HepG2 (cell line): ENCODE measurements around the gene C5AR1. TPM values are rescaled to one million over a fixed set of nuclear protein-coding genes. Genes with fewer than 3 reads are reported as not detected.

ENCODE experiments used
- ATAC-seq: fragments of 200-7000 bp; cut with Tn5 transposase; 3 replicates; pipeline ENCODE4 v1.9.1; 2020; ENCODE audit warnings: mild to moderate bottlenecking, moderate library complexity
- BruUV-seq: library from RNA; stranded (reverse); fragments of 400-500 nt; replicated peaks from 2 replicates; lab custom pipeline; 2021; lab: Mats Ljungman, UMichigan
- CTCF ChIA-PET: fragments of 300-600 bp; formaldehyde crosslinking; extraction: SDS; loops from one replicate; lab custom pipeline; 2021; ENCODE audit warnings: low total read pairs, inconsistent platforms, low intra/inter-chr PET ratio; lab: Yijun Ruan, JAX
- POLR2A ChIA-PET: fragments of 350-600 bp; sonication (Branson Sonifier 250); formaldehyde crosslinking; loops from one replicate; lab custom pipeline; 2020; ENCODE audit warnings: antibody characterized with exemption, inconsistent platforms; lab: Yijun Ruan, JAX
- DNase-seq: peaks from one replicate; pipeline ENCODE4 v3.0.0-alpha.2; 2015; ENCODE audit warnings: low spot score
- FAIRE-seq: peaks from 3 replicates; lab custom pipeline; 2011; peaks lifted over from hg19 to GRCh38; lab: Jason Lieb, UNC
- H2AFZ ChIP-seq: one replicate; pipeline ENCODE4 v1.6.1; 2011; ENCODE audit warnings: low read length, inconsistent platforms
- H3K27ac ChIP-seq: fragments of 300-600 bp; 3 replicates; pipeline ENCODE4 v1.8.0; 2011; ENCODE audit warnings: mixed run types, mild to moderate bottlenecking, mixed read lengths, low read length, inconsistent platforms; ENCODE audit not compliant: insufficient read depth; ENCODE audit errors: extremely low read length
- H3K27me3 ChIP-seq, 2 experiments: fragments of 200-600 bp in 1 of 2; 2 replicates in 1 of 2; 3 replicates in 1 of 2; pipeline versions ENCODE4 v1.6.0 to v1.8.0; 2011; ENCODE audit warnings: low read length in 2 of 2, mild to moderate bottlenecking in 2 of 2, moderate library complexity in 2 of 2, inconsistent platforms in 1 of 2; ENCODE audit not compliant: insufficient read depth in 2 of 2, control insufficient read depth in 1 of 2
- H3K36me3 ChIP-seq, 2 experiments: fragments of 200-600 bp in 1 of 2; replicated peaks in 1 of 2; 2 replicates in 1 of 2; 3 replicates in 1 of 2; pipeline versions ENCODE4 v1.5.1 to v1.8.0; 2011; ENCODE audit warnings: low read length in 2 of 2, inconsistent platforms in 1 of 2; ENCODE audit not compliant: insufficient read depth in 2 of 2, control insufficient read depth in 1 of 2
- H3K4me1 ChIP-seq: 2 replicates; pipeline ENCODE4 v1.5.1; 2012; ENCODE audit warnings: low read length, inconsistent platforms; ENCODE audit not compliant: insufficient read depth
- H3K4me2 ChIP-seq: 2 replicates; pipeline ENCODE4 v1.6.0; 2011; ENCODE audit warnings: low read depth, low read length, inconsistent platforms
- H3K4me3 ChIP-seq, 3 experiments: fragments of 200-600 bp in 1 of 3; sonication (generic), shearing (Covaris generic) in 1 of 3; replicated peaks in 1 of 3; 2 replicates each; pipeline ENCODE4 v1.5.1; 2011 to 2016; ENCODE audit warnings: low read length in 3 of 3, inconsistent platforms in 2 of 3, low read depth in 2 of 3, mild to moderate bottlenecking in 2 of 3, control low read depth in 1 of 3, mixed read lengths in 1 of 3; ENCODE audit not compliant: insufficient read depth in 1 of 3
- H3K79me2 ChIP-seq: one replicate; pipeline ENCODE4 v1.6.1; 2011; ENCODE audit warnings: low read length, inconsistent platforms; ENCODE audit not compliant: insufficient read depth
- H3K9ac ChIP-seq: 2 replicates; pipeline ENCODE4 v1.6.0; 2011; ENCODE audit warnings: mild to moderate bottlenecking, low read depth, low read length, inconsistent platforms; ENCODE audit not compliant: insufficient read depth
- H3K9me3 ChIP-seq: 2 replicates; pipeline ENCODE4 v1.5.1; 2012; ENCODE audit warnings: mild to moderate bottlenecking, low read length
- H4K20me1 ChIP-seq: 2 replicates; pipeline ENCODE4 v1.6.0; 2011; ENCODE audit warnings: inconsistent platforms, mild to moderate bottlenecking, low read length, moderate library complexity; ENCODE audit not compliant: insufficient read depth
- MAF1 ChIP-seq: sonication (generic); formaldehyde crosslinking; IDR thresholded peaks from 2 replicates; pipeline ENCODE4 v1.5.0; 2020; ENCODE audit warnings: missing genetic modification reagents, borderline replicate concordance
- RNF2 ChIP-seq: fragments of 450-650 bp; conservative IDR thresholded peaks from 2 replicates; pipeline ENCODE4 v1.6.1; 2016; ENCODE audit warnings: low read depth
- WGBS: methylation state at CpG from one replicate; pipeline ENCODE4 v1.1.6; 2017; ENCODE audit warnings: low lambda C conversion rate; 5-methylcytosine and 5-hydroxymethylcytosine counted together
- in situ Hi-C: cut with HindIII; loops from 2 replicates; pipeline ENCODE4 v1.10.0; 2017; ENCODE audit warnings: low pct_unique_long_range_greater_than_20kb; ENCODE audit not compliant: extremely low pct_ligation_motif_present
- intact Hi-C: fragments of 100-400 bp; cut with micrococcal nuclease; formaldehyde crosslinking; loops from one replicate; pipeline ENCODE4 v1.10.0; 2022; ENCODE audit not compliant: unreplicated experiment
- polyA plus RNA-seq, 8 experiments: library from polyadenylated mRNA; depleted of rRNA in 3 of 8; stranded (reverse) in 7 of 8; unstranded in 1 of 8; fragments of >200 nt; fragmentation: Illumina TruSeq in 4 of 8; extraction: Trizol in 4 of 8; gene quantifications; 2 replicates each; pipeline versions ENCODE4 v1.2.1 to v1.2.3, GENCODE V29; 2011 to 2016; ENCODE audit warnings: low read depth in 4 of 8, missing spikeins in 1 of 8, mixed read lengths in 1 of 8; ENCODE audit not compliant: insufficient read depth in 1 of 8
- total RNA-seq, 5 experiments: library from RNA; depleted of rRNA; stranded (reverse); fragments of >200 nt; fragmentation: Illumina TruSeq; extraction: Trizol; gene quantifications; 2 replicates each; pipeline ENCODE4 v1.2.3, GENCODE V29; 2016; ENCODE audit warnings: low read depth in 1 of 5
- TF ChIP-seq, protein P1 (sequence below): sonication (generic); formaldehyde crosslinking; IDR thresholded peaks from 2 replicates; pipeline ENCODE4 v1.5.1; 2020; ENCODE audit warnings: mild to moderate bottlenecking, missing genetic modification reagents, moderate library complexity

C5AR1 gene
- total and polyA plus RNA-seq, 2 of the 13 experiments (the other 11 are each of a cell fraction or from before 2014, with no cell fraction given): 0.07 to 1.6 TPM

DNA sequence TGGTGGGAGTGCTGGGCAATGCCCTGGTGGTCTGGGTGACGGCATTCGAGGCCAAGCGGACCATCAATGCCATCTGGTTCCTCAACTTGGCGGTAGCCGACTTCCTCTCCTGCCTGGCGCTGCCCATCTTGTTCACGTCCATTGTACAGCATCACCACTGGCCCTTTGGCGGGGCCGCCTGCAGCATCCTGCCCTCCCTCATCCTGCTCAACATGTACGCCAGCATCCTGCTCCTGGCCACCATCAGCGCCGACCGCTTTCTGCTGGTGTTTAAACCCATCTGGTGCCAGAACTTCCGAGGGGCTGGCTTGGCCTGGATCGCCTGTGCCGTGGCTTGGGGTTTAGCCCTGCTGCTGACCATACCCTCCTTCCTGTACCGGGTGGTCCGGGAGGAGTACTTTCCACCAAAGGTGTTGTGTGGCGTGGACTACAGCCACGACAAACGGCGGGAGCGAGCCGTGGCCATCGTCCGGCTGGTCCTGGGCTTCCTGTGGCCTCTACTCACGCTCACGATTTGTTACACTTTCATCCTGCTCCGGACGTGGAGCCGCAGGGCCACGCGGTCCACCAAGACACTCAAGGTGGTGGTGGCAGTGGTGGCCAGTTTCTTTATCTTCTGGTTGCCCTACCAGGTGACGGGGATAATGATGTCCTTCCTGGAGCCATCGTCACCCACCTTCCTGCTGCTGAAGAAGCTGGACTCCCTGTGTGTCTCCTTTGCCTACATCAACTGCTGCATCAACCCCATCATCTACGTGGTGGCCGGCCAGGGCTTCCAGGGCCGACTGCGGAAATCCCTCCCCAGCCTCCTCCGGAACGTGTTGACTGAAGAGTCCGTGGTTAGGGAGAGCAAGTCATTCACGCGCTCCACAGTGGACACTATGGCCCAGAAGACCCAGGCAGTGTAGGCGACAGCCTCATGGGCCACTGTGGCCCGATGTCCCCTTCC, 10.5 kb downstream of the C5AR1 start:
- ChIA-PET CTCF (no interaction called here), POLR2A (interaction anchor here (0.7 kb wide), 1 partner anchor 64 kb away, joined by 3 read pairs; the partner anchor contains the start of gene CCDC9)
- peaks cover 2 to 7% of the 10 kb centered on the region in 2 experiments; a peak in 1 of 5 replicates for H3K27me3 ChIP-seq
- no TSS peak for BruUV-seq
- no peaks in the 10 kb centered on the region for H3K79me2 ChIP-seq
- intact Hi-C loops: no loop called here
- H3K36me3 ChIP-seq: no peaks in the 10 kb centered on the region
- H3K27ac ChIP-seq: no peak overlapping the region
- ATAC-seq: no peak
- no peak for FAIRE-seq
- 89% methylated on average over 41 of the region's 46 CpGs for WGBS
- TF ChIP-seq, protein P1, sequence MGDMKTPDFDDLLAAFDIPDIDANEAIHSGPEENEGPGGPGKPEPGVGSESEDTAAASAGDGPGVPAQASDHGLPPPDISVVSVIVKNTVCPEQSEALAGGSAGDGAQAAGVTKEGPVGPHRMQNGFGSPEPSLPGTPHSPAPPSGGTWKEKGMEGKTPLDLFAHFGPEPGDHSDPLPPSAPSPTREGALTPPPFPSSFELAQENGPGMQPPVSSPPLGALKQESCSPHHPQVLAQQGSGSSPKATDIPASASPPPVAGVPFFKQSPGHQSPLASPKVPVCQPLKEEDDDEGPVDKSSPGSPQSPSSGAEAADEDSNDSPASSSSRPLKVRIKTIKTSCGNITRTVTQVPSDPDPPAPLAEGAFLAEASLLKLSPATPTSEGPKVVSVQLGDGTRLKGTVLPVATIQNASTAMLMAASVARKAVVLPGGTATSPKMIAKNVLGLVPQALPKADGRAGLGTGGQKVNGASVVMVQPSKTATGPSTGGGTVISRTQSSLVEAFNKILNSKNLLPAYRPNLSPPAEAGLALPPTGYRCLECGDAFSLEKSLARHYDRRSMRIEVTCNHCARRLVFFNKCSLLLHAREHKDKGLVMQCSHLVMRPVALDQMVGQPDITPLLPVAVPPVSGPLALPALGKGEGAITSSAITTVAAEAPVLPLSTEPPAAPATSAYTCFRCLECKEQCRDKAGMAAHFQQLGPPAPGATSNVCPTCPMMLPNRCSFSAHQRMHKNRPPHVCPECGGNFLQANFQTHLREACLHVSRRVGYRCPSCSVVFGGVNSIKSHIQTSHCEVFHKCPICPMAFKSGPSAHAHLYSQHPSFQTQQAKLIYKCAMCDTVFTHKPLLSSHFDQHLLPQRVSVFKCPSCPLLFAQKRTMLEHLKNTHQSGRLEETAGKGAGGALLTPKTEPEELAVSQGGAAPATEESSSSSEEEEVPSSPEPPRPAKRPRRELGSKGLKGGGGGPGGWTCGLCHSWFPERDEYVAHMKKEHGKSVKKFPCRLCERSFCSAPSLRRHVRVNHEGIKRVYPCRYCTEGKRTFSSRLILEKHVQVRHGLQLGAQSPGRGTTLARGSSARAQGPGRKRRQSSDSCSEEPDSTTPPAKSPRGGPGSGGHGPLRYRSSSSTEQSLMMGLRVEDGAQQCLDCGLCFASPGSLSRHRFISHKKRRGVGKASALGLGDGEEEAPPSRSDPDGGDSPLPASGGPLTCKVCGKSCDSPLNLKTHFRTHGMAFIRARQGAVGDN (CRISPR knock-in tag): 0 out of 2 replicates have a peak, but pooled peaks have one; percentile 15
- TF ChIP-seq MAF1 (CRISPR knock-in tag): no peak
- no peak for TF ChIP-seq RNF2
- TF ChIP-seq, all 625 proteins: peak for 1
- no peaks in the 10 kb centered on the region for H4K20me1 ChIP-seq
- no peak for DNase-seq
- in situ Hi-C loops: no loop called here
- H2AFZ ChIP-seq: no peak overlapping the region
- H3K9ac ChIP-seq: no peak overlapping the region
- H3K9me3 ChIP-seq: no peaks in the 10 kb centered on the region
- H3K4me2 ChIP-seq: no peak overlapping the region
- H3K4me1 ChIP-seq: peaks cover 36% of the 10 kb centered on the region
- H3K4me3 ChIP-seq: no peak overlapping the region
